CD4-positive, alpha-beta T cell (primary cell): ENCODE data around the gene PDSS2. TPM values are rescaled to one million over a fixed set of nuclear protein-coding genes. Genes with fewer than 3 reads are reported as not detected.

Source experiments
- ATAC-seq: fragments of 200-7000 bp; cut with Tn5 transposase; one replicate; pipeline ENCODE4 v1.10.0; 2022; ENCODE audit warnings: mild to moderate bottlenecking; ENCODE audit not compliant: poor library complexity
- CTCF ChIA-PET: fragments of 350-600 bp; sonication (Branson Sonifier 250); formaldehyde crosslinking; loops from one replicate; lab custom pipeline; 2021; ENCODE audit warnings: antibody characterized with exemption, inconsistent platforms; lab: Charles Lee
- POLR2A ChIA-PET: fragments of 350-600 bp; sonication (Branson Sonifier 250); formaldehyde crosslinking; loops from one replicate; lab custom pipeline; 2021; ENCODE audit warnings: antibody characterized with exemption, inconsistent platforms; lab: Charles Lee
- DNase-seq, 14 experiments: peaks; one replicate each; pipeline ENCODE4 v3.0.0-alpha.2; 2013 to 2020; ENCODE audit warnings: mixed read lengths in 2 of 14
- H3K27ac ChIP-seq, 2 donors: one replicate each; pipeline versions ENCODE4 v1.5.1 to v1.7.0; 2013; ENCODE audit warnings: low read length in 2 of 2, low read depth in 1 of 2, mild to moderate bottlenecking in 1 of 2
- H3K27me3 ChIP-seq, 2 experiments: 1 replicate in 1 of 2; 2 replicates in 1 of 2; pipeline versions ENCODE4 v1.6.1 to v1.7.0; 2013; ENCODE audit warnings: low read length in 2 of 2, control low read depth in 1 of 2, mild to moderate bottlenecking in 1 of 2, moderate library complexity in 1 of 2; ENCODE audit not compliant: insufficient read depth in 2 of 2, control insufficient read depth in 1 of 2
- H3K36me3 ChIP-seq: one replicate; pipeline ENCODE4 v1.6.1; 2013; ENCODE audit warnings: low read length, control low read depth; ENCODE audit not compliant: insufficient read depth
- H3K4me1 ChIP-seq: one replicate; pipeline ENCODE4 v1.6.1; 2013; ENCODE audit warnings: low read length, control low read depth; ENCODE audit not compliant: insufficient read depth
- H3K4me3 ChIP-seq: one replicate; pipeline ENCODE4 v1.5.1; 2013; ENCODE audit warnings: mild to moderate bottlenecking, low read length, moderate library complexity
- H3K9me3 ChIP-seq, 2 experiments: 1 replicate in 1 of 2; 2 replicates in 1 of 2; pipeline versions ENCODE4 v1.6.1 to v1.7.0; 2013; ENCODE audit warnings: low read length in 2 of 2, mild to moderate bottlenecking in 2 of 2, control low read depth in 1 of 2, moderate library complexity in 1 of 2; ENCODE audit not compliant: control insufficient read depth in 1 of 2, insufficient read depth in 1 of 2
- H3K27ac Mint-ChIP-seq: one replicate; pipeline ENCODE4 v1.8.0; 2020; ENCODE audit warnings: mixed read lengths
- H3K27me3 Mint-ChIP-seq: one replicate; pipeline ENCODE4 v1.8.0; 2021; ENCODE audit warnings: mixed read lengths
- H3K36me3 Mint-ChIP-seq: one replicate; pipeline ENCODE4 v1.8.0; 2021; ENCODE audit warnings: low read depth, mixed read lengths
- H3K4me1 Mint-ChIP-seq: one replicate; pipeline ENCODE4 v1.8.0; 2021; ENCODE audit warnings: low read depth, mixed read lengths
- H3K4me3 Mint-ChIP-seq: one replicate; pipeline ENCODE4 v1.8.0; 2020; ENCODE audit warnings: mild to moderate bottlenecking, mixed read lengths
- H3K9me3 Mint-ChIP-seq: one replicate; pipeline ENCODE4 v1.8.0; 2020; ENCODE audit warnings: mixed read lengths
- intact Hi-C, 2 experiments: fragments of 100-400 bp; cut with DNase I in 1 of 2; cut with micrococcal nuclease in 1 of 2; formaldehyde crosslinking; loops; one replicate each; pipeline versions ENCODE4 v1.15.1 to v1.9.0; 2023 to 2025; cut with DNase I, micrococcal nuclease
- total RNA-seq, 174 experiments: library from RNA in 2 of 174; stranded (reverse) in 2 of 174; gene quantifications; one replicate each; pipeline ENCODE4 v1.2.3 and lab custom pipeline; 2021 to 2026
- TF ChIP-seq, protein P1 (sequence below): fragments of 200-600 bp; IDR thresholded peaks from one replicate; pipeline ENCODE4 v1.8.0; 2022; ENCODE audit warnings: antibody characterized with exemption, mild to moderate bottlenecking

The PDSS2 gene
- total RNA-seq, 2 experiments from 2014 or later, result 5.8 to 6.6 TPM

DNA sequence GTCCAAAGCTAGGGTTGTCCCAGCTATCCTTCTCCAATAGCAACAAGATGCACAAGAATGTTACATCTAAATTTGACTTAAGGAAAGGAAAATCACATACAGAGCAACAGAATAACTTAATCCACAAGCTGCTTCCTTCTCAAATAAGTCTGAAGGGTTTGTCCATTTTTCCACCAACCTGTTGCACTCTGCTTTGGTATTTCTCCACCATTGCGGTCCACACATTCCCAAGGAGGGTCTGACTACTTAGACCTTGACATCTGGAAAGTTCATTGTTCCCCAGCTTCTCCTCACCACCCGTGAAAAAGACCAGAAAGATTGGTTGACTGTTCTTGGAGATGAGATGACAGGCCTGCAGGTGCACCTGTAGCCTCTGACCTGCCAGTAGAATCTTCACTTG, 72.5 kb downstream of the PDSS2 start:
- Mint-ChIP-seq H3K36me3 (peaks cover 34% of the 10 kb centered on the region), H3K4me1 (peaks cover 13% of the 10 kb centered on the region), H3K4me3 (no peak overlapping the region), H3K27ac (no peak overlapping the region), H3K9me3 (no peaks in the 10 kb centered on the region), H3K27me3 (no peaks in the 10 kb centered on the region)
- Histone ChIP-seq H3K36me3 (no peaks in the 10 kb centered on the region), H3K9me3 (no peaks in the 10 kb centered on the region), H3K27ac (no peak overlapping the region), H3K4me1 (no peaks in the 10 kb centered on the region), H3K4me3 (no peak overlapping the region), H3K27me3 (no peaks in the 10 kb centered on the region)
- TF ChIP-seq, protein P1, sequence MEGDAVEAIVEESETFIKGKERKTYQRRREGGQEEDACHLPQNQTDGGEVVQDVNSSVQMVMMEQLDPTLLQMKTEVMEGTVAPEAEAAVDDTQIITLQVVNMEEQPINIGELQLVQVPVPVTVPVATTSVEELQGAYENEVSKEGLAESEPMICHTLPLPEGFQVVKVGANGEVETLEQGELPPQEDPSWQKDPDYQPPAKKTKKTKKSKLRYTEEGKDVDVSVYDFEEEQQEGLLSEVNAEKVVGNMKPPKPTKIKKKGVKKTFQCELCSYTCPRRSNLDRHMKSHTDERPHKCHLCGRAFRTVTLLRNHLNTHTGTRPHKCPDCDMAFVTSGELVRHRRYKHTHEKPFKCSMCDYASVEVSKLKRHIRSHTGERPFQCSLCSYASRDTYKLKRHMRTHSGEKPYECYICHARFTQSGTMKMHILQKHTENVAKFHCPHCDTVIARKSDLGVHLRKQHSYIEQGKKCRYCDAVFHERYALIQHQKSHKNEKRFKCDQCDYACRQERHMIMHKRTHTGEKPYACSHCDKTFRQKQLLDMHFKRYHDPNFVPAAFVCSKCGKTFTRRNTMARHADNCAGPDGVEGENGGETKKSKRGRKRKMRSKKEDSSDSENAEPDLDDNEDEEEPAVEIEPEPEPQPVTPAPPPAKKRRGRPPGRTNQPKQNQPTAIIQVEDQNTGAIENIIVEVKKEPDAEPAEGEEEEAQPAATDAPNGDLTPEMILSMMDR, result no peak
- DNase-seq, result no peak
- POLR2A ChIA-PET, result no interaction called here
- no peak for ATAC-seq
- intact Hi-C loops, result no loop called here
- CTCF ChIA-PET, result no interaction called here

DNA sequence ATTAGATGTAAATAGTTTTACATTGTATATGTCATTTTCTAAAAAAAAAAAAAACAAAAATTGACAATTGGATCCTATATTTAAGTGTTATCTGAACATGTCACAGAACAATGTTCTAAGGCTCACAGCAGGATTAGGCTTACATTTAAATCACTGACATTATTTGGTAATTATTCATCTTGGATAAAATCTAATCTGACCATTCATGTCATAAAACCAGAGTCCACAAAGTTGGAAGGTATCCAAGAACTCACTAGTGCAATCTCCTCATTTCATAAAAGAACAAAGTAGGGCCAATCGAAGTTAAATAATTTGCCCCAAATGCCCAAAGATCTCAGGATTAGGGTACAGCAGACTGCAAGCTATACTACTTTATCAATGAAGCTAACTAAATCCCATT, 73.0 kb downstream of the PDSS2 start:
- Histone ChIP-seq H3K27ac (no peak overlapping the region), H3K9me3 (no peaks in the 10 kb centered on the region), H3K27me3 (no peaks in the 10 kb centered on the region), H3K36me3 (no peaks in the 10 kb centered on the region), H3K4me1 (no peaks in the 10 kb centered on the region), H3K4me3 (no peak overlapping the region)
- Mint-ChIP-seq H3K9me3 (no peaks in the 10 kb centered on the region), H3K27ac (no peak overlapping the region), H3K4me3 (no peak overlapping the region), H3K4me1 (peaks cover 13% of the 10 kb centered on the region), H3K36me3 (peaks cover 34% of the 10 kb centered on the region), H3K27me3 (no peaks in the 10 kb centered on the region)
- ATAC-seq (no peak), DNase-seq (no peak)
- intact Hi-C loops, result no loop called here
- TF ChIP-seq, protein P1, result no peak
- ChIA-PET POLR2A (no interaction called here), CTCF (no interaction called here)

DNA sequence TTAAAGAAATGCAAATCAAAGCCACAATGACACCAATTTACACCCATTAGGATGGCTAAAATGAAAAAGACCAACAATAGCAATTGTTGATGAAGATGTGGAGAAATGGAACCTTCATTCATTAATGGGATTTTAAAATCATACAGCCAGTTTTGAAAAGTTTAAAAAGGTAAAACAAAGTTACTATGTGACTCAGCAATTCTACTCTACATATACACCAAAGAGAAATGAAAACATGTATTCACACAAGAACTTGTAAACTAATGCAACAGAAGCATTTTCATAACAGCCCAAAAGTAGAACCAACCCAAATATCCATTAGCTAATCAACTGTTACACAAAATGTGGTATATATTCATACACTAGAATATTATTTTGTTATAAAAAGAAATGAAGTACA, 75.7 kb downstream of the PDSS2 start:
- ChIA-PET CTCF (no interaction called here), POLR2A (no interaction called here)
- ATAC-seq (no peak), DNase-seq (no peak)
- Mint-ChIP-seq H3K27ac (no peak overlapping the region), H3K27me3 (no peaks in the 10 kb centered on the region), H3K36me3 (peaks cover 34% of the 10 kb centered on the region), H3K4me3 (no peak overlapping the region), H3K9me3 (no peaks in the 10 kb centered on the region), H3K4me1 (peaks cover 10% of the 10 kb centered on the region)
- peaks cover 2 to 5% of the 10 kb centered on the region in 2 experiments for H3K9me3 ChIP-seq
- H3K27me3 ChIP-seq, result no peaks in the 10 kb centered on the region
- H3K27ac ChIP-seq, result no peak overlapping the region
- no peaks in the 10 kb centered on the region for H3K4me1 ChIP-seq
- TF ChIP-seq, protein P1, result no peak
- intact Hi-C loops, result no loop called here
- no peak overlapping the region for H3K4me3 ChIP-seq
- no peaks in the 10 kb centered on the region for H3K36me3 ChIP-seq
